NOMO-1 (cell line): Measurements from ENCODE around the gene MYOZ2.

ENCODE experiments used
- DNase-seq, 2 experiments: peaks; one replicate each; lab custom pipeline; 2025; ENCODE audit not compliant: unreplicated experiment in 2 of 2; lab: John Stamatoyannopoulos, UW

Gene MYOZ2

GRCh38 chr4:119189638-119190037, 54.0 kb downstream of the MYOZ2 start:
- DNase-seq, result peak; percentile 8 to 51

- no peak for DNase-seq
These were observed 54.7 kb downstream of the MYOZ2 start for GRCh38 chr4:119190354-119190753.

DNA sequence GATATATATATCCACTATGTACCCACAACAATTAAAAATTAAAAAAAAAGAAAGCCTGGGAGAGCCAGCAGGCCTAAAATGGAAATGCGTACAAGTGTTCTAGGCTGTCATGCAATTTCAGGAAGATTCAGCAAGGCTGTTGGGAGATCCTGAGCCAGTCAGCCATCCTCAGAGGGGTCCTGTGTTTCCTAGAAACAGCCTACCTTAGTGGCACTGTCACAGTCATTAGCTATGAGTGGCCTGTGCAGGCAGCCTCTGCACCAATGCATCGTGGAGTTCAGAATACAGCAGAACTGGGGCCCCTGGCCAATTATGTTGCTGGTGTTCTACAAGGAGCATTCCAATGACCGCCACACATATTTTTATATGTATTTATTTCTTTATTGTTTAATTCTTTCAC, 55.9 kb downstream of the MYOZ2 start:
- no peak for DNase-seq

GRCh38 chr4:119197772-119198212, 62.2 kb downstream of the MYOZ2 start:
- no peak for DNase-seq

GRCh38 chr4:119204916-119205315, 69.3 kb downstream of the MYOZ2 start:
- no peak for DNase-seq

GRCh38 chr4:119205690-119206089, 70.1 kb downstream of the MYOZ2 start:
- no peak for DNase-seq

GRCh38 chr4:119206178-119206577, 70.5 kb downstream of the MYOZ2 start:
- DNase-seq, result no peak

GRCh38 chr4:119207051-119207450, 71.4 kb downstream of the MYOZ2 start:
- peak; percentile 45 to 82 for DNase-seq

DNA sequence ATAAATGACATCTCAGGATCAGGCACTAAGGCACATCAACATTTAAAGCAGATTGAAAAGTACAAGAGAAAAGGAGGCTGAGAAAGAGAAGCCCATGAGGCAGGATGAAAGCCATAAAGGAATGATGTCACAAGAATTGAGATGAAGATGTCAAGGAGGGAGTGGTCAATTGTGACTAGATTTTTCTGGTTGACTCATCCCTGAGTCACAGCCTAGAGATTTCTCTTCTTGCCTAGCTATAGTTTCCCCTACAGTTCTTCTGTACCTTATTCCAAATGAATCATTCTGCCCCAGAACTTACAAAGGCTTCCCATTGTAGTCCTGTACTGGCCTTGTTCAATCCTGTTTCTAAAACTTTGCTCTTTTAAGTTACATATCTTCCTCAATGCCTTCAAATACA, 73.4 kb downstream of the MYOZ2 start:
- peak; percentile 65 to 88 for DNase-seq

- no peak for DNase-seq
These were observed 74.0 kb downstream of the MYOZ2 start for GRCh38 chr4:119209586-119209985.

DNA sequence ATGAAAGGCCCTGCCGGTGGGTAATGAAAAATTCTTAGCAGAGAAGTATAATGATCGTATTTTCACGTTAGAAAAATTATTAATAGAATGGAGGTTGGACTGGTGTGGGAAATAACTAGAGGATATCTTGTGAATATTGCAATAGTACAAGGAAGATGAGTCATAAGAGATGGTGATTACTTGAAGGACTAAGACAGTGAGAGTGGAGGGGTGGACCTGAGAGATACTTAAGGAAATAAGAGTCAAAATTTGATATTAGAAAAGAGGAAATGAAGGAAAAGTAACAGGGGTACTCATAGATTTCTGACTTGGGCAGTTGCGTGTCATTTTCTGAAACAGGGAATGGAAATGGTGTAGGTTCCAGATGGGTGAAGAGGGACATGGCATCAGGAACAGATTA, 75.1 kb downstream of the MYOZ2 start:
- peak in 1 of 2 experiments; percentile 21 for DNase-seq

- peak in 1 of 2 experiments; percentile 68 for DNase-seq
These were observed 76.2 kb downstream of the MYOZ2 start for GRCh38 chr4:119211867-119212233.

DNA sequence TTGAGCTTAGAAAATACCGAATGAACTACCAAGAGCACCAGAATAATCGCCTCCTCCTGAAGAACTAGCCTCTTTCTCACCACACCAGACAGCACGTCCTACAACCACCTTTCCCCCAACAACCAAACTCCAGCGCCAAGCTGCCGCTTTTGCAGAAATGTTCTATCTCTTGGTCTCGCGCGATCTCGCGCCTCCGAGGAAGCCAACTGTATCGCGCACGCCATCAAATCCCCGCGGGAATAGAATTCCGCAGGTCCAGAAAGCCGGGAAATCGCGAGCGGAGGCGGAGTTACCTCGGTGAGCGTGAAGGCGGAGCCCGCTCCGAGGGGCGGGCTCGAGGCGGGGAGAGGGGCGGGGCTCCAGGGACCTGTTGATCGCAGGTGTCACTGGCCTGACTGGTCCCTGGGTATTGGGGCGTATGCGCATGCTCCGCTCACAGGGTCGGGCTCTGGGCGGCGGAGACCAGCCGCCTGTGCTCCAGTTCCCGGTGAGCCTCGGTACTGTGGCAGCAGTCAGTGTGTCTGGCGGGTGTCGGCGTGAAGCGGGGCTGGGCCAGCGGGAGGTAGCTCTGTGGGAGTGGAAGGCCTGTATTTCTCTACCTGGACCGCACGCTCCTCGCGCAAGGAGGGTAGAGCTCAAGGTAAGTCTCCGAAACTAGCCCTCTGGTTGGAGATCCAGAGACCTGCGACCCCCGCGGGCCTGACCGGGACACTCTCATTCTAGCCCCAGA, 76.8 kb downstream of the MYOZ2 start, which contains the start of gene USP53:
Gene USP53, plus strand, starts transcription at position 480 of the 730 bp plus-strand sequence. CDS start 27,047 bp downstream, outside the sequence.
- peak; percentile 84 to 85 for DNase-seq

- DNase-seq, result peak; percentile 62 to 76
These were observed 77.5 kb downstream of the MYOZ2 start for GRCh38 chr4:119212964-119213606.

- no peak for DNase-seq
These were observed 82.5 kb downstream of the MYOZ2 start for GRCh38 chr4:119218093-119218492.

GRCh38 chr4:119221412-119221811, 85.8 kb downstream of the MYOZ2 start:
- no peak for DNase-seq

DNA sequence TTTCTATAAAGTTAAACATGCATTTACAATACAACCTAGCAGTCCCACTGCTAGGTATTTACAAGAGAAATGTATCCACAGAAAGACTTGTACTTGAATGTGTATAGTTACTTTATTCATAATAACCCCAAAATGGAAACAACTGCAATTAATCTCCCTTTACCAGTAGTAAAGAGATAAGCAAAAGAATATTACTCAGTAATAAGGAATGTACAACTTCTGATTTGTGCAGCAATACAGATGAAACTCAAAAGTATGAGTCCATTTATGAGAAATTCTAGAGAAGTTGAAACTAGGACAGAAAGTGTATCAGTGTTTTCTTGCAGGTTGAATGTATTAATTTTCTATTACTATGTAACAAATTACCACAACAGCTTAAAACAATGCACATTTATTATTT, 92.1 kb downstream of the MYOZ2 start:
- DNase-seq, result no peak

- DNase-seq, result no peak
These were observed 92.8 kb downstream of the MYOZ2 start for GRCh38 chr4:119228406-119228805.

- DNase-seq, result no peak
These were observed 94.5 kb downstream of the MYOZ2 start for GRCh38 chr4:119229908-119230687.

- DNase-seq, result no peak
These were observed 95.9 kb downstream of the MYOZ2 start for GRCh38 chr4:119231491-119231890.

DNA sequence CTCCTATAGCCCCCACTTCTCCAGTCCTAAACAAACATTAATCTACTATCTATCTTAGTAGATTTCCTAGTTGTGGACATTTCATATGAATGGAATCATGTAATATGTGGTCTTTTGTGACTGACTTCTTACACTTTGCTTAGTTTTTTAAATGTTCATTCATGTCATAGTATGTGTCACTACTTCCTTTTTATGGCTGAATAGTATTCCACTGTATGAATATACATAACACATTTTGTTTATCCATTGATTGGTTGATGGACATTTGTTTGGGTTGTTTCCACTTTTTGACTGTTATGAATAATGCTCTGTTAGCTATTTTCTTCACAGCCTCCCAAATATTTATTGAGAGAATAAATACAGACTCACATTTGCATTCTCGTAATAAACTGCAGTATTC, 96.7 kb downstream of the MYOZ2 start:
- no peak for DNase-seq
